ENCODE data around the gene TNFRSF8.

DNA sequence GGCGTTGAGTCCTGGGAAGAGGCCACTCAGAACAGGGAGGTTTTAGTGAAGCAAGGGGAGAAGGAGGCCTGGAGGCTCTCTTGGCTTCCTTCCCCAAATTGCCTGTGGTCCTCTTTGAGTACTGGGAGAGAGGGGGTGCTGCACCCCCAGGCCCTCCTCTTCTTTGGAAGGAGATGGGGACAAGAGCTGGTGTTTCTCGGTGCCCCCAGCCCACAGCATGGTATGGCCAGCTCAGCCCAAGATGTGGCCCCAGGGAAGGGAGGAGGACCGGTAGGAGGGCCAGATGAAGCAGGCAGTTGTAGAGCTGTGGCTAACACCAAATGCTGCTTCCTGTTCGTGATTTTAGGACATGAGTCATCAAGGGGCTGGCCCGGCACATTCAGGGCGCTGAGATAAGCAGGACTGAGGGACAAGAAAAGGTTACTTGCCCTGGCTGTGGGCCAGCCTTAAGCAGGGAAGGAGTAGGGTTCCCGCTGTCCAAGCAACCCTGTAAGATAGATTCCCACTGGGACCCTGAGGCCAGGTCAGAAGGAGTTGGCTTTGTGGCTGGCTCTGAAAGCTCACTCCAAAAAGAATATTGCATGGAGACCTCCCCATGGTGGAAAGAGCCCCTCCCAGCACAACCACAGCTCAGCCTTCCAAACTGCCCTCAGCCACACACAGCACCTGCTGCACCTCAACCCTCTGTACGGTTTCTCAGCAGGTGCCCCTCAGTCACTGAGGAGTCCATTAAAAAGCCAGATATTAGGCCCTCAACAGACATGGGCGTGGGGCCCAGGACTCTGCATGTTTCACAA is 98.8 kb downstream of the TNFRSF8 start:
- TF ChIP-seq, protein P1, sequence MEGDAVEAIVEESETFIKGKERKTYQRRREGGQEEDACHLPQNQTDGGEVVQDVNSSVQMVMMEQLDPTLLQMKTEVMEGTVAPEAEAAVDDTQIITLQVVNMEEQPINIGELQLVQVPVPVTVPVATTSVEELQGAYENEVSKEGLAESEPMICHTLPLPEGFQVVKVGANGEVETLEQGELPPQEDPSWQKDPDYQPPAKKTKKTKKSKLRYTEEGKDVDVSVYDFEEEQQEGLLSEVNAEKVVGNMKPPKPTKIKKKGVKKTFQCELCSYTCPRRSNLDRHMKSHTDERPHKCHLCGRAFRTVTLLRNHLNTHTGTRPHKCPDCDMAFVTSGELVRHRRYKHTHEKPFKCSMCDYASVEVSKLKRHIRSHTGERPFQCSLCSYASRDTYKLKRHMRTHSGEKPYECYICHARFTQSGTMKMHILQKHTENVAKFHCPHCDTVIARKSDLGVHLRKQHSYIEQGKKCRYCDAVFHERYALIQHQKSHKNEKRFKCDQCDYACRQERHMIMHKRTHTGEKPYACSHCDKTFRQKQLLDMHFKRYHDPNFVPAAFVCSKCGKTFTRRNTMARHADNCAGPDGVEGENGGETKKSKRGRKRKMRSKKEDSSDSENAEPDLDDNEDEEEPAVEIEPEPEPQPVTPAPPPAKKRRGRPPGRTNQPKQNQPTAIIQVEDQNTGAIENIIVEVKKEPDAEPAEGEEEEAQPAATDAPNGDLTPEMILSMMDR (conservative IDR thresholded peaks at IDR 0.05; ENCODE audit: low read depth, low read length): no peak
- TF ChIP-seq SMC3 (IDR thresholded peaks at IDR 0.05; ENCODE audit: low read depth, low read length): no peak
- no peak for TF ChIP-seq POLR2A (IDR thresholded peaks at IDR 0.05; ENCODE audit: low read depth, low read length)
- TF ChIP-seq CEBPB (IDR thresholded peaks at IDR 0.05; ENCODE audit: low read depth, low read length): no peak
- TF ChIP-seq, protein P2, sequence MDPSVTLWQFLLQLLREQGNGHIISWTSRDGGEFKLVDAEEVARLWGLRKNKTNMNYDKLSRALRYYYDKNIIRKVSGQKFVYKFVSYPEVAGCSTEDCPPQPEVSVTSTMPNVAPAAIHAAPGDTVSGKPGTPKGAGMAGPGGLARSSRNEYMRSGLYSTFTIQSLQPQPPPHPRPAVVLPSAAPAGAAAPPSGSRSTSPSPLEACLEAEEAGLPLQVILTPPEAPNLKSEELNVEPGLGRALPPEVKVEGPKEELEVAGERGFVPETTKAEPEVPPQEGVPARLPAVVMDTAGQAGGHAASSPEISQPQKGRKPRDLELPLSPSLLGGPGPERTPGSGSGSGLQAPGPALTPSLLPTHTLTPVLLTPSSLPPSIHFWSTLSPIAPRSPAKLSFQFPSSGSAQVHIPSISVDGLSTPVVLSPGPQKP (IDR thresholded peaks at IDR 0.05; ENCODE audit: borderline replicate concordance, low read depth, low read length): no peak
- TF ChIP-seq CHD1 (IDR thresholded peaks at IDR 0.05; ENCODE audit: low read depth, low read length): no peak
- no peak for TF ChIP-seq MXI1 (IDR thresholded peaks at IDR 0.05; ENCODE audit: borderline replicate concordance, low read depth, low read length)
- TF ChIP-seq RCOR1 (IDR thresholded peaks at IDR 0.05; ENCODE audit: insufficient replicate concordance, low read length): no peak
- TF ChIP-seq, protein P3, sequence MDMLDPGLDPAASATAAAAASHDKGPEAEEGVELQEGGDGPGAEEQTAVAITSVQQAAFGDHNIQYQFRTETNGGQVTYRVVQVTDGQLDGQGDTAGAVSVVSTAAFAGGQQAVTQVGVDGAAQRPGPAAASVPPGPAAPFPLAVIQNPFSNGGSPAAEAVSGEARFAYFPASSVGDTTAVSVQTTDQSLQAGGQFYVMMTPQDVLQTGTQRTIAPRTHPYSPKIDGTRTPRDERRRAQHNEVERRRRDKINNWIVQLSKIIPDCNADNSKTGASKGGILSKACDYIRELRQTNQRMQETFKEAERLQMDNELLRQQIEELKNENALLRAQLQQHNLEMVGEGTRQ (IDR thresholded peaks at IDR 0.05; ENCODE audit: low read depth, low read length): no peak
- TF ChIP-seq MAZ (IDR thresholded peaks at IDR 0.05; ENCODE audit: borderline replicate concordance, low read depth, low read length): no peak; the same call in 1 of the 2 replicates
- peak; percentile 45; the same call in 1 of the 2 replicates for TF ChIP-seq MAFK (IDR thresholded peaks at IDR 0.05; ENCODE audit: low read depth, low read length)

Measured in IMR-90 (cell line).